Activated T-cell treated with anti-CD3 and anti-CD28 coated beads, Interleukin-2, amount 50 U/mL, for 4 hours (primary cell): ENCODE results near the gene PEDS1. TPM values are rescaled to one million over a fixed set of nuclear protein-coding genes. Genes with fewer than 3 reads are reported as not detected.
"Not testable (repeated sequence)": the region's sequence is repeated elsewhere in the genome, so short reads cannot be mapped to it uniquely, and the experiment has no call there.

ENCODE experiments used
- ATAC-seq, 2 donors: fragments of 200-7000 bp; cut with Tn5 transposase; one replicate each; pipeline ENCODE4 v1.10.0; 2021
- DNase-seq: peaks from one replicate; pipeline ENCODE4 v3.0.0-alpha.2; 2020
- H3K27me3 Mint-ChIP-seq: one replicate; pipeline ENCODE4 v1.8.0; 2021; ENCODE audit warnings: low read depth, mixed read lengths
- H3K36me3 Mint-ChIP-seq: one replicate; pipeline ENCODE4 v1.8.0; 2022; ENCODE audit warnings: mixed read lengths; ENCODE audit not compliant: insufficient read depth
- H3K4me1 Mint-ChIP-seq: one replicate; pipeline ENCODE4 v1.8.0; 2021; ENCODE audit warnings: low read depth, mixed read lengths
- H3K4me3 Mint-ChIP-seq: one replicate; pipeline ENCODE4 v1.8.0; 2021; ENCODE audit warnings: mild to moderate bottlenecking, moderate library complexity, mixed read lengths
- H3K9me3 Mint-ChIP-seq: one replicate; pipeline ENCODE4 v1.8.0; 2021; ENCODE audit warnings: mixed read lengths
- total RNA-seq, 3 donors: library from RNA; stranded (reverse); gene quantifications; one replicate each; pipeline ENCODE4 v1.2.1, GENCODE V29; 2021

The PEDS1 gene
- total RNA-seq, 3 donors from 2014 or later, result 21.6 to 22.5 (median 21.9) TPM

GRCh38 chr20:50138479-50139393 lies 14.8 kb downstream of the PEDS1 start:
- ATAC-seq, result no peak
- H3K4me3 Mint-ChIP-seq, result no peak overlapping the region

DNA sequence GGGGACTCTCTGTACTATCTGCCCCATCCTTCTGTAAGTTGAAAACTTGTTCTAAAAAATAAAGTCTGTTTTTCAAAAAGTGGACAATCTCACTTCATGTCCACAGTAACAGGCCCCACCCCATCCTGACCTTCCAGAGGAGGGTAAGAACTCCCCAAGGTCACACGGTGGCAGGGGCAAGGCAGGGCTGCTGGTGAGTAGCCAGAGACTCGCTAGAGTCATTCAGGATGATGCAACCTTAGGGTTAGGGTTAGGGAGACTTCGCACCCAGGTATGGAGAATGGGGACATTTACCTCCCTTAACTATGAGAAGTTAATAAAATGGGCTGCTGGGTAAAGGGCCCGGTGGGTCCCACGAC lies 15.4 kb downstream of the PEDS1 start:
- H3K9me3 Mint-ChIP-seq, result no peaks in the 10 kb centered on the region
- DNase-seq, result no peak
- H3K36me3 Mint-ChIP-seq, result peaks cover 29% of the 10 kb centered on the region
- ATAC-seq, result no peak
- no peak overlapping the region for H3K4me3 Mint-ChIP-seq
- H3K4me1 Mint-ChIP-seq, result peaks cover 25% of the 10 kb centered on the region
- no peaks in the 10 kb centered on the region for H3K27me3 Mint-ChIP-seq

More at GRCh38 chr20:50138479-50139393, 14.8 kb downstream of the PEDS1 start:
- Mint-ChIP-seq H3K9me3 (no peaks in the 10 kb centered on the region), H3K27me3 (no peaks in the 10 kb centered on the region), H3K36me3 (peaks cover 29% of the 10 kb centered on the region), H3K4me1 (peaks cover 25% of the 10 kb centered on the region)
- DNase-seq, result no peak

- H3K9me3 Mint-ChIP-seq, H3K4me3 Mint-ChIP-seq, ATAC-seq, H3K27me3 Mint-ChIP-seq, DNase-seq: not testable (repeated sequence)
- Mint-ChIP-seq H3K4me1 (peaks cover 22% of the 10 kb centered on the region), H3K36me3 (peaks cover 27% of the 10 kb centered on the region)
Measured at GRCh38 chr20:50137702-50138101, 15.8 kb downstream of the PEDS1 start.

DNA sequence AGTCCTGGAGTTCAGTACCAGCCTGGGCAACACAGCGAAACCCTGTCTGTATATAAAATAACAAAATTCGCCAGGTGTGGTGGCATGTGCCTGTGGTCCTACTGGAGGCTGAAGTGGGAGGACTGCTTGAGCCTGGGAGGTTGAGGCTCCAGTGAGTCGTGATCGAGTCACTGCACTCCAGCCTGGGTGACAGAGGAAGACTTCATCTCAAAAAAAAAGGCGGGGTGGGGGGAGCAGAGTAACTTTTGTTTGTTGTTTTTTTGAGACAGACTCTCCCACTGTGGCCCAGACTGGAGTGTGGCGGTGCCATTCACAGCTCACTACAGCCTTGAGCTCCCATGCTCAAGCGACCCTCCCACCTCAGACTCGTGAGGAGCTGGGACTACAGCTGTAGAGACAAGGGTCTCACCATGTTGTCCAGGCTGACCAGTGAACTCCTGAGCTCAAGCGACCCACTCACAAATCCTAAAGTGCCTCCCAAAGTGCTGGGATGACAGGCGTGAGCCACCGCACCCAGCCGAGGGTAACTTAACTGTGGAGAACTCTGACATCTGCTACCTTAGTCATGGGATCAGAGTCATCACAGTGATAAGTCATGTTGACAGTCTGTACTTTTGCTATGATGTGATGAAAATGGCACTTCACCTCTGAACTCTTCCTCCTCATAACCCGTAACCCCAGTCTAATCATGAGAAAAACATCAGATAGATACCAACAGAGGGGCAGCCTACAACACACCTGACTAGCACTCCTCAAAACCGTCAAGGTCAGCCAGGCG lies 16.5 kb downstream of the PEDS1 start:
- Mint-ChIP-seq H3K9me3 (no peaks in the 10 kb centered on the region), H3K4me1 (peaks cover 22% of the 10 kb centered on the region), H3K27me3 (no peaks in the 10 kb centered on the region), H3K36me3 (peaks cover 29% of the 10 kb centered on the region), H3K4me3 (no peak overlapping the region)
- DNase-seq (no peak), ATAC-seq (peak; percentile 62 to 86)

DNA sequence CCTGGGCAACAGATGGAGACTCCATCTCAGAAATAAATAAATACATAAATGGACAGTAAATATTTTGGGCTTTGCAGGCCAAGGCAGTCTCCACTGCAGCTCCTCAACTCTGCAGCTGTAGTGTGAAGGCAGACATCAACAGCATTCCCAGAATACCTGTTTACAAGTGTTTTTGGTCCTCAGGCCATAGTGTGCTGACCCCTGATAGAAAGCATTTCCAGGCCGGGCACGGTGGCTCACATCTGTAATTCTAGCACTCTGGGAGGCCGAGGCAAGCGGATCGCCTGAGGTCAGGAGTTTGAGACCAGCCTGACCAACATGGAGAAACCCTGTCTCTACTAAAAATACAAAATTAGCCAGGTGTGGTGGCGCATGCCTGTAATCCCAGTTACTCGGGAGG lies 18.4 kb downstream of the PEDS1 start:
- not testable (repeated sequence) for H3K9me3 Mint-ChIP-seq
- H3K36me3 Mint-ChIP-seq, result peaks cover 25% of the 10 kb centered on the region

DNA sequence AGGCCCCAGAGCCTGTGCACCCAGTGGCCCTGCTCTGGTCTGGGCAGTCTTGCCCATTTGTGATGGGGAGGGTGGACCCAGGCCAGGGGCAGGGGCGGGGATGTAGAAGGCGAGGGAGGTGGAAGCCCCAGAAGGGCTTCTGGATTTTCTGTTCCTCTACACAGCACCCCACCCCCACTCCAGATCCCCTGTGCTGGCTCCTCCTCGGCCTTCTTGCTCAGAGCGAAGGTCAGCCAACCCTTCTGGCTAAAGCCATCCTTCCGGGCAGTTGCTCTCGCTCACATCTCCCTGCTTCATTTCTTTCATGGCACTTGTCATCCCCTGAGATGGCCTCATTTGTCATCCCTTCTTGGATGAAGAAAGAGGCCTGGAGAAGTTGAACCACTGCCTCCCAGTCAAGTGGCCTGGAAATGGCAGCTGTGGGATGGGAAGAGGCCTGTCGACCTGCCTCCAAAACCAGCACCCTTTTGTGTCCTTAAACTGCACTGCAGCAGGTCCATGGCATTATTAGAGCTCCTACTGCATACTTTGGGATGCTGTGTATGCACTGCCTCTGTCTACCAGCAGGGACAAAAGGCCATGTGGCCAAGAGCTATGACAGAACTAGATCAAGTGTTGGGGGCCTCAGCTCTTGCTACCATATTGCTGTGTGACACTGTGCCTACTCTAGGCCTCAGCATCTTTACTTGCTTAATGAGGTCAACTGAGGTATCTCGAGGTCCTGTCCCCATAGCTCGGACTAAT lies 19.9 kb downstream of the PEDS1 start:
- DNase-seq, result no peak
- no peaks in the 10 kb centered on the region for H3K9me3 Mint-ChIP-seq
- no peaks in the 10 kb centered on the region for H3K27me3 Mint-ChIP-seq
- ATAC-seq, result no peak
- no peak overlapping the region for H3K4me3 Mint-ChIP-seq
- peaks cover 13% of the 10 kb centered on the region for H3K4me1 Mint-ChIP-seq
- H3K36me3 Mint-ChIP-seq, result peaks cover 25% of the 10 kb centered on the region

More for the DNA sequence above, 18.4 kb downstream of the PEDS1 start:
- ATAC-seq, H3K4me3 Mint-ChIP-seq, DNase-seq, H3K27me3 Mint-ChIP-seq: not testable (repeated sequence)
- H3K4me1 Mint-ChIP-seq, result peaks cover 17% of the 10 kb centered on the region

DNA sequence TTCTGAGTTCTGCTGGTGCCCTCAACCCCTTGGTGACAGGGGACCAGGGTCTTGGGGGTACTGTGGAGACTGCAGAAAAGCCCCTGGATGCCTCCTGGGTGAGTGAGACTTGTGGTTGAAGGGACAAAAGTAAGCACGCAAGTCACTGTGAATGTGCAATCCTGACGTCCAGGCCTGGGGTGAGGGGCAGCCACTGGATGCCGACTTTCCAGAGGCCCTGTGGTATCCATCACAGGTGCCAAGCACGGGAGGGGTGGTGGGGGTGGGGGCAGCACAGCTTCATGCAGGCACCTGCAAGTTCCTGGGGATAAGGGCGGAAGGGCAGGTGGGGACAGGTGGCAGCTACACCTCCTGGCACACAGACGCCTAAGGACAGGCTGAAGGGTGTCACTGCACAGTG lies 20.5 kb downstream of the PEDS1 start:
- Mint-ChIP-seq H3K27me3 (no peaks in the 10 kb centered on the region), H3K4me1 (peaks cover 13% of the 10 kb centered on the region), H3K9me3 (no peaks in the 10 kb centered on the region), H3K4me3 (no peak overlapping the region), H3K36me3 (peaks cover 30% of the 10 kb centered on the region)
- no peak for DNase-seq
- no peak for ATAC-seq

DNA sequence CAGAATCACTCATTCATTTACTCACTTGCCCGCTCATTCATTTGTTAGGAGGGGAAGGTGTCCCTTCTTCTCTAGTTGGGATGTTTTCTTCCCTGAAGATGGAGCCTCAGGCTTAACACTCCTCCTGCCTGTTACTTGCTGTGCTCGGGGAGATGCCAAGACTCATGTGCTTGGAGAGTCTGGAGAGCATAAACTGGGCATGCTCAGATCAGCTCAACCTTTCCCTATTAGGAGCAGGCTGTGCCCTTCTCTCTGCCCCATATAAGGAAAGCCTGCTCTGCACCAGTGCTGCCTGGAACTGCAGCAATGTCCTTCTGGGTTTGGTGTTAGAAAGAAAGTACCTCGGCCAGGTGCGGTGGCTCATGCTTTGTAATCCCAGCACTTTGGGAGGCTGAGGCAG lies 22.5 kb downstream of the PEDS1 start:
- ATAC-seq, result no peak

DNA sequence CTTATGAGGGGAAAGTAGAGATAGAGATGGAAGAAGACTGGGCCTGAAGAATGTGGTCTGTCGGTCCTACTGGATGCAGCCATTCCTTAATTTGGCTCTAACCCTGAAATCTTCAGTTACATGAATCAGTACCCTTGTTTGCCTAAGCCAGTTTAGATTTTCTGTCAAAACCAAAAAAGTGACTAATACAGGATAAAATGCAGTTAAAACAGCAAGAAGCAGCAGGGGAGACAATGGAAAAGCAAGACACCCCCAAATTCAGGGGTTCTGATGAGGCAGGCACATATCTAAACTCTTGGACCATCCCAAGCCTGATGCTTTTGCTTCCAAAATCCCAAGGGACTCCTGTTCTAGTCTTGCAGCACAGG lies 23.2 kb downstream of the PEDS1 start:
- ATAC-seq (no peak), DNase-seq (no peak)
- H3K4me3 Mint-ChIP-seq, result no peak overlapping the region
- H3K36me3 Mint-ChIP-seq, result peaks cover 40% of the 10 kb centered on the region
- no peaks in the 10 kb centered on the region for H3K9me3 Mint-ChIP-seq
- H3K27me3 Mint-ChIP-seq, result no peaks in the 10 kb centered on the region
- H3K4me1 Mint-ChIP-seq, result peaks cover 4% of the 10 kb centered on the region

More for the DNA sequence above, 22.5 kb downstream of the PEDS1 start:
- peaks cover 4% of the 10 kb centered on the region for H3K4me1 Mint-ChIP-seq
- H3K36me3 Mint-ChIP-seq, result peaks cover 38% of the 10 kb centered on the region
- no peaks in the 10 kb centered on the region for H3K9me3 Mint-ChIP-seq
- H3K4me3 Mint-ChIP-seq, result no peak overlapping the region
- H3K27me3 Mint-ChIP-seq, result no peaks in the 10 kb centered on the region
- no peak for DNase-seq

DNA sequence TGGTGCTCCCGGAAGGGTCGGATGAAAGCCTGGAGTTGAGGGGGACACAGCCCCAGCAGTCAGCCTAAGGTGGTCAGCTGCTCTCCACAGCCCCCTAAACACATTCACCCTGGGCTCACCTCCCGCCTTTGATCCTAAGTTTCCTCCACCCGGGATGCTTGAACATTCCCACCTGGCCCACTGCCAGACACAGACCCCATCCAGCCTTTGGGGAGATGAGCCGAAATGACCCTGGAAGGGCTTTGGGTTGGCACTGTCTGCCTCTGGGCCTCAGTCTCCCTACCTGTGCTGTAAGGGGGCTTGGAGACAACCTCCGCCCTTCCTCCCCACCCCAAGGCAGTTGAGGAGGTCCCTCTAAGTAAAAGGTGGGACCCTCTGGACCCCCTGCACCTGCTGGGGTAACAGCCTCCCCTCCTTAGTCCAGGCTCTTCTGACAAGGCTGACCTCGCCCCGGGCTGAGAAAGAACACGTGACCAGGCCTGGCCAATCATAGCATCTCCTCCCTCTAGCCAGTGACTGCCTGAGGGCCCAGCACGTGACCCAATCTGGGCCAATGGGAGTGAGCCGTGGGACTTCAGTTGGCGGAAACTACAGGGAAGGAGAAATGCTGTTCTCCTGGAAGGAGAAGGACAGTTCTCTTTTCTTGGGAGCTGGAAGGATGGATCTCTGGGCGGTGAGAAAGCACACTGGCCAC lies 23.7 kb downstream of the PEDS1 start:
- H3K9me3 Mint-ChIP-seq, result no peaks in the 10 kb centered on the region
- H3K27me3 Mint-ChIP-seq, result no peaks in the 10 kb centered on the region
- H3K4me3 Mint-ChIP-seq, result no peak overlapping the region
- ATAC-seq (peak in 1 of 2 donors; percentile 40), DNase-seq (no peak)
- peaks cover 4% of the 10 kb centered on the region for H3K4me1 Mint-ChIP-seq
- H3K36me3 Mint-ChIP-seq, result peaks cover 44% of the 10 kb centered on the region

DNA sequence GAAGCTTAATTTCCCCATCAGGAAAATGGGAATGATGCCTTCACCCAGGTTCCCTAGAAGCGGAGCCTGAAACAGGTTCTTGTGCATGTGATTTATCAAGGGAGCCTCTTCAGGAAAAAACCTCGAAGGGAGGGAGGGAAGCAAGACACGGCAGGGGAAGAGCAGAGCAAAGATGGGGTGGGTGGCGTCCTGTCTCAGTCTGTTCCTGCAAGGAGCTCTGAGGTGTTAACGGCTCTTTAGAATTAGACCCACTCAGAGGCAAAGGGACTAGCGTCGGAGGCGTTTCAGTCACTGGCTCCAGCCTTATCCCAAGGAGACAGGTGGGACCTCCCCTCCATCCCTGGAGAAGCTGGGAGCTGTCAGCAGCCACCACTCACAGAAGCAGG lies 25.0 kb downstream of the PEDS1 start:
- Mint-ChIP-seq H3K36me3 (peaks cover 57% of the 10 kb centered on the region), H3K4me1 (peaks cover 4% of the 10 kb centered on the region), H3K9me3 (no peaks in the 10 kb centered on the region), H3K27me3 (no peaks in the 10 kb centered on the region), H3K4me3 (no peak overlapping the region)
- DNase-seq (no peak), ATAC-seq (no peak)

- Mint-ChIP-seq H3K4me3 (no peak overlapping the region), H3K27me3 (no peaks in the 10 kb centered on the region), H3K36me3 (peaks cover 58% of the 10 kb centered on the region), H3K9me3 (no peaks in the 10 kb centered on the region), H3K4me1 (peaks cover 4% of the 10 kb centered on the region)
- DNase-seq (no peak), ATAC-seq (no peak)
Measured at GRCh38 chr20:50127587-50128519, 25.7 kb downstream of the PEDS1 start.

DNA sequence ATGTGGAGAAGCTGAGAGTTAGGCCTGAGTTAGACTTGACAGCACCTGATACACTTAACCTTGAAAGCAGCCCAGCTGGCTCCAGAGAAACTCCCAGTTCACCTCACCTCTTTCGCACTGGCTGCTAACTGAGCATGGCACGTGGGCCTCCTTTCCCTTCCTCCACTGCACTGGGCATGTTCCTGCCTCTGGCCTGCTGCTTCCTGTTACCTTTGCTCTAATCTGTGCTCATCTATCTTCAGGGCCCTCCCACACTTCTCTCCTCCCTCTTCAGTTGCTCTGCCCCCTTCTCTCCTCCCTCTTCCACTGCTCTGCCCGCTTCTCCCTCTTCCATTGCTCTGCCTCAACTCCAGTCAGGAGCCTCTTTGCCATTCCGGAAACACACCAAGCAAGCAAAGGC lies 26.9 kb downstream of the PEDS1 start:
- no peaks in the 10 kb centered on the region for H3K9me3 Mint-ChIP-seq
- DNase-seq (no peak), ATAC-seq (no peak)
- peaks cover 2% of the 10 kb centered on the region for H3K4me1 Mint-ChIP-seq
- H3K4me3 Mint-ChIP-seq, result no peak overlapping the region
- peaks cover 50% of the 10 kb centered on the region for H3K36me3 Mint-ChIP-seq
- no peaks in the 10 kb centered on the region for H3K27me3 Mint-ChIP-seq
